Adipocyte (in vitro differentiated cells): Measurements from ENCODE around the gene GNAL.
"Not testable (repeated sequence)": the region's sequence is repeated elsewhere in the genome, so short reads cannot be mapped to it uniquely, and the experiment has no call there.

Experiments
- DNase-seq: peaks from one replicate; pipeline ENCODE4 v3.0.0-alpha.2; 2015; ENCODE audit warnings: low read depth
- H3K27me3 ChIP-seq: replicated peaks from 2 replicates; pipeline ENCODE4 v1.7.0; 2013; ENCODE audit warnings: mild to moderate bottlenecking, low read length, moderate library complexity; ENCODE audit not compliant: control insufficient read depth, insufficient read depth
- H3K36me3 ChIP-seq: 2 replicates; pipeline ENCODE4 v1.7.0; 2013; ENCODE audit warnings: low read length, mild to moderate bottlenecking, moderate library complexity; ENCODE audit not compliant: control insufficient read depth, insufficient read depth, severe bottlenecking
- H3K4me1 ChIP-seq: 2 replicates; pipeline ENCODE4 v1.7.0; 2013; ENCODE audit warnings: mild to moderate bottlenecking, low read length, moderate library complexity; ENCODE audit not compliant: control insufficient read depth, insufficient read depth
- H3K4me3 ChIP-seq: 2 replicates; pipeline ENCODE4 v1.7.0; 2013; ENCODE audit warnings: mild to moderate bottlenecking, low read length, moderate library complexity
- H3K9ac ChIP-seq: 2 replicates; pipeline ENCODE4 v1.7.0; 2013; ENCODE audit warnings: mild to moderate bottlenecking, low read length, moderate library complexity
- H3K9me3 ChIP-seq: 2 replicates; pipeline ENCODE4 v1.7.0; 2013; ENCODE audit warnings: mild to moderate bottlenecking, low read length, moderate library complexity; ENCODE audit not compliant: control insufficient read depth

Gene GNAL

DNA sequence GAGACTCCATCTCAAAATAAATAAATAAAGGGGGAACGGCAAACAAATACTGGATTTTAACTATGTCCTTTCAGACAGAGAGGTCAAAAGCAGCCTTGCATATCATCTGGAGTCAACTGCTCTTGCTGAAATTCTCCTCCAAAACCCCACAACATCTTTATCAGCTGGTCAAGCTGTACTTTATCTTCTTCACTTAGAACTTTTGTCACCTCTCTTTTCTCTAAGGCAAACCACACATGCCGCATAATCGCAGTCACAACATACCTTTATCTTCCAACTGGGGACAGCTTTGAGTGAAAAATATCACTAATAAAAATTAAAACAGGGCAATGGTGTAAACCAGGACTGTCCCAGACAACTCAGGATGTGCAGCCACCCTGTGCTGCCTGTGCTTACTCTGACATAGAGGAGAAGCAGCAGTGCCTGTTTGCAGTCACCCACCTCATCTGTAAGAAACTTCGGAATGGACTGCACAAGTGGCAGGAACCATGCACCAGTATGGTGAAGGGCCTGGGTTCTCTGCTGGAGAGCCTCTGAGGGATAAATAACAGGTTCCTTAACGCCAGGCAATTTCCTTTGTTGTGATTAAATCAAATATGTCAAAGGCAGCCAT is 212.9 kb downstream of the GNAL start:
- H3K9ac ChIP-seq = no peak overlapping the region
- H3K4me3 ChIP-seq = no peak overlapping the region
- no peak for DNase-seq
- peaks cover 1% of the 10 kb centered on the region for H3K4me1 ChIP-seq
- no peaks in the 10 kb centered on the region for H3K9me3 ChIP-seq
- H3K36me3 ChIP-seq = peaks cover 41% of the 10 kb centered on the region
- no peaks in the 10 kb centered on the region for H3K27me3 ChIP-seq

DNA sequence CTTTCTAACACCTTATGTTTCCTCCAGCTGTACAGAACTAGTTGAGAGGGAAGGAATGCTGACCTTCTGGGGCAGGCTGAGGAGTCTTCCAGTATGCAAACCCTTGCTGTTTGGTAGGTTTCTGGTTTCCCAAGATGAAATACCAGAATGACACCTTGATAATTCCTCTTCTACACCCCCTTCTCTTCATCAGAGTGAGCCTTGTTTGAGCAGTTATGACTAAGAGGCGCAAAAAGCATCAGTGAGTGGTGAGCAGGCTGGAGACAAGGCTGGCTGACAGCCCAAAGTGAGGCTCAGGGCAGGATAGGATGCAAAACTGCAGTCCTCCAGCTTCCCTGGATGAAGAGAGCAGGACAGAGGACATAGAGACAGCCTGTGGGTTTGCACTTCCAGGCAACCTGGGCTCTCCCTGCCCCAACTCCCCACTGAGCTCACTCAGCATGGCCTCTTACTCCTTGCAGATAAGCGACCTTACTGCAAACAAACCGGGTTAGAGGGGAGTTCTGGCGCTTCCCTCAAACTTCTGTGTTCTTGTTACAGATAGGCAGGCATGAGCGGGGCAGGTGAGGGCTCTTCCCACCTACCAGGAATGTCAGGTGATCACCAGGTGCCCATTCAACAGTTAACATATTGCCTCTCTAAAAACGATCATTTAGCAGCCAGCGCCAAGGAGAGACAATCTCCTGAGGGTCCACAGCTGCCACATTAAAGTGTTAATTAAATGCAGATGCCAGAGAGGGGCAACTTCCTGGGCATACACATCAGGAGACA is 213.6 kb downstream of the GNAL start:
- no peak overlapping the region for H3K4me3 ChIP-seq
- H3K27me3 ChIP-seq = no peaks in the 10 kb centered on the region
- no peak overlapping the region for H3K9ac ChIP-seq
- H3K36me3 ChIP-seq = peaks cover 35% of the 10 kb centered on the region
- no peaks in the 10 kb centered on the region for H3K9me3 ChIP-seq
- DNase-seq = no peak
- H3K4me1 ChIP-seq = peaks cover 8% of the 10 kb centered on the region

DNA sequence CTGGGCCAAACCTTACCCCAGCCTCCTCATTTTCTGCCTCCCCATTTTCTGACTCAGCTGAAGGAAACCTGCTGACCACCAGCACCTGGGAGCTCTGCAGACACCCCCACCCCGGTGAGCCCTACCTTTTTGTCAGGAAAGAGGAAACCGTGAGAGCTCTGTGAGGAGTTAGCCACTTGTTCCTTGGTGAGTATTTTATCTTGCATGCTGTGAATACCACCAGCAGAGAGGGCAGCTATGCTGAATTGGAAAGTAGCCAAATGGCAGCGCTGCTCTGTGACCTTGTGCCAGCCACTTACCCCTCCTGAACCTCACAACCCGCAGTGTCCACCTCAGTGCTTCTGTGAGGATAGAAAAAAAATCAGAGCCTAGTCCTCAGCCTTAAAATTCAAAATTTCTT is 216.5 kb downstream of the GNAL start:
- Histone ChIP-seq H3K9ac (no peak overlapping the region), H3K4me1 (peaks cover 17% of the 10 kb centered on the region), H3K4me3 (no peak overlapping the region), H3K27me3 (no peaks in the 10 kb centered on the region), H3K9me3 (no peaks in the 10 kb centered on the region), H3K36me3 (peaks cover 29% of the 10 kb centered on the region)
- no peak for DNase-seq

DNA sequence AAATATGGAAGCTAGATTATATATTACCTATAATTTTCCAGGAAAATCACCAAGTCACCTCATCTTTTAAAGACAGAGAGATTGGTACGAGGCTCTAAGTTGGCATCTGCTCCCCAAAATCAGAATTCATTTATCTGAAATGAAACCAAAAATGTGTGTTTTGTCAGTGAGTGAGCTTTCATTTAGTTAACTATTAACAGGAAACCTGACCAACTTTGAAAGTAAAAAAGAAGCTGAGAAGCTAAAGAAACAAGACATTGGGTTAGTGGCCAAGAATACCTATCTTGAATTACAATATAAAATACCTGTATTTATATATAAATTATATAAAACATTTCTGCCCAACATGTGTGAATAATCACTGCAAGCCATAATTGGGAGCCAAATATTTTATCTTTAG is 217.1 kb downstream of the GNAL start:
- no peaks in the 10 kb centered on the region for H3K9me3 ChIP-seq
- peaks cover 17% of the 10 kb centered on the region for H3K4me1 ChIP-seq
- H3K4me3 ChIP-seq = no peak overlapping the region
- no peaks in the 10 kb centered on the region for H3K27me3 ChIP-seq
- no peak overlapping the region for H3K9ac ChIP-seq
- DNase-seq = no peak
- H3K36me3 ChIP-seq = peaks cover 29% of the 10 kb centered on the region

DNA sequence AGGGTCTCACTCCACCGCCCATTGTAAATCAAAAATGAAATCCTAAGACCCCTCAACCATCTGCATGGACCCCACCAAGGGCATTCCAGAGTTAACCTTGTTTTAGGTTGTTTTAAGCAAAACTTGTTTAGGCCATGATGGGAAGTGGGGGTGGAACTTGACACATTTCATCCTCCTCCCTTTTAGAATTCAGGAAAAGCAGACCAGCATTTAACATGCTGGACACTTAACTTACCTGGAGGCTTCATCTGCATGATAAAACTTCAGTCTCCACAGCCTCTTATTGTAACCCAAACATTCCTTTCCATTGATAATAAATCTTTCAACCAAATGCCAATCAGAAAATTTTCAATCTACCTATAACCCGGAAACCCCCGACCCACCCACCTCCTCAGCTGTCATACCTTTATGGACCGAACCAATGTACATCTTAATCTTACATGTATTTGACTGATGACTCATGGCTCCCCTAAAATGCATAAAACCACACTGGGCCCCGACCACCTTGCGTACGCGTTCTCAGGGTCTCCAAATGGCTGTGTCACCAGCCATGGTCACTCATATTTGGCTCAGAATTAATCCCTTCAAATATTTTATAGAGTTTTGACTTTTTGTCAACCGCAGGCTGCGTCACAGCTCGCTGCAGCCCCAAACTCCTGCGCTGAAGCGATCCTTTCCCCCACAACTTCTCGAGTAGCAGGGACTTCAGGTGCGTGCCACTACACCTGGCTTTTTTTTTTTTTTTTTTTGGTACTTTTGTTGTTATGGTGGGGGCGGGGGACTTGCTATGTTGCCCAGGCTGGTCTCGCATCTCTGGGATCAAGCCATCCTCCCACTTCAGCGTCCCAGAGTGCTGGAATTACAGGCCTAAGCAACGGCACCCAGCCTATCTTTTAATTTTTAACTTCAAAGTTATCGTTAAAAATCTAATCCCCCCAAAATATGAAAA is 218.1 kb downstream of the GNAL start:
- peaks cover 17% of the 10 kb centered on the region for H3K4me1 ChIP-seq
- peak overlapping the region; percentile 99 for H3K9ac ChIP-seq
- H3K4me3 ChIP-seq = peak overlapping the region; percentile 98
- no peak for DNase-seq
- H3K27me3 ChIP-seq = no peaks in the 10 kb centered on the region
- no peaks in the 10 kb centered on the region for H3K9me3 ChIP-seq
- H3K36me3 ChIP-seq = peaks cover 22% of the 10 kb centered on the region

DNA sequence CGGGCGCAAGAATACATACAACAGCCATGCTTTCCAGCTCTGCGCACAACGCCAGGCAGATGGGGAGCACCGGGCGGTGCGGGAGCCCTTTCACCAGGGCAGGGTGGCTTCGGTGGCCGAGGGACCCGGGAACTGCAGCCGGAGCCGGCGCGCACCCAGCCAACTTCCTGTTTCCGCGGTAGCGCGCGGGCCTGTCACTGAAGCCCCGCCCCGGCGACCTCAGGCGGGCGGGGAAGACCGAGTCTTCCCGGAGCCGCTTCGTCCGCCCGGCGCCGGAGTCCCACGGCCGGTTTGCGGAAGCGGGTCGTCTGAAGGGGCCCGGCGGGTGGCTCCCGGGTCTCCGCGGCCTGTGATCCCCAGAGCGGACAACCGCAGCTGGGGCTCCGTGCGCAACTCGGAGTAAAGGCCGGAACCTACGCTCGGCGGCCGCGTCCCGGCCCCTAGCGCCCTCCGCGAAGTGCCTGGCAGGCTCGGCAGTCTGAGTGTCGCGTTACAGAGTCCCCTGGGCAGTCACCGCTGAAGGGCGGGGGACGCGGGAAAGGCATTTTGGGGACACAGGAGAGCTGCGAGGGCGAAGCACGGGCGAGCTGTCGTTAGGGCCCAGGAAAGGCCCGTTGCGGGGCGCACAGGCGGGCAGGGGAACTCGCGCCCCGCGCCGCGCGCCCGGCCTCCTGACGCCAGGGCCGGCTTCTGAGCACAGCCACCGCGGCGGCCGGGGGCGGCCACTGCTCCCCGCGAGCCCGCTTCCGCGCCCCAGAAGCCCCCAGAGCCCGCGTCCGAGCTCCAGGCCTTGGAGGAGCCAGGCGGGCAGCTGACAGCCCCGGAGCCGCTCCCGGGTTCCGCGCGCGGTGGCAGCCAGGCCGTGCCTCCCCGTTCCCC is 219.4 kb downstream of the GNAL start, which contains the start of gene MPPE1:
Gene MPPE1, minus strand, starts transcription at position 136 of the 879 bp plus-strand sequence. CDS start 11,053 bp downstream, outside the sequence.
- peak within 1 kb of the TSS; percentile 98 for H3K4me3 ChIP-seq

DNA sequence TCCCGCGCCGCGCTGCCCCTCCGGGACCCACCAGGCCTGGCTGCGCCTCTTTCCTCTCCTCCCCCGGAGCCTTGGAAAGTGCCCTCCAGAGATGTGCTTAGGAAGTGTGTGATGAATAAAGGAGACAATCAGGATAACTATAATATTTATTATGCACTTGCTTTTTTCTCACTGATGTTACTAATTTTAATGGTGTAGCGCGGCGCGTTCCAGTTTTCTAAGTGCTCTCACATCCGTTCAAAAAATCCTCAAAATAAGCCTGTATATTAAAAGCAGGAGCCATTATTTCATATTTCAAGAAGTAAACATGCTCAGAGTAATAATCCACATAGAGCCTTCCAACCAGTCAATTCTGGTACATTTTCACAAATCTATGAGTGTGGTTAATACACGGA is 220.0 kb downstream of the GNAL start:
- DNase-seq = no peak
- peaks cover 6% of the 10 kb centered on the region for H3K36me3 ChIP-seq
- H3K4me3 ChIP-seq = peak overlapping the region; percentile 98
- H3K9me3 ChIP-seq = no peaks in the 10 kb centered on the region
- peaks cover 17% of the 10 kb centered on the region for H3K4me1 ChIP-seq
- peak overlapping the region; percentile 99 for H3K9ac ChIP-seq
- no peaks in the 10 kb centered on the region for H3K27me3 ChIP-seq

More for the DNA sequence above, 219.4 kb downstream of the GNAL start, which contains the start of gene MPPE1:
- Histone ChIP-seq H3K27me3 (no peaks in the 10 kb centered on the region), H3K36me3 (peaks cover 10% of the 10 kb centered on the region), H3K9ac (peak within 1 kb of the TSS; percentile 99), H3K9me3 (no peaks in the 10 kb centered on the region), H3K4me1 (peaks cover 17% of the 10 kb centered on the region)
- peak; percentile 96 for DNase-seq

DNA sequence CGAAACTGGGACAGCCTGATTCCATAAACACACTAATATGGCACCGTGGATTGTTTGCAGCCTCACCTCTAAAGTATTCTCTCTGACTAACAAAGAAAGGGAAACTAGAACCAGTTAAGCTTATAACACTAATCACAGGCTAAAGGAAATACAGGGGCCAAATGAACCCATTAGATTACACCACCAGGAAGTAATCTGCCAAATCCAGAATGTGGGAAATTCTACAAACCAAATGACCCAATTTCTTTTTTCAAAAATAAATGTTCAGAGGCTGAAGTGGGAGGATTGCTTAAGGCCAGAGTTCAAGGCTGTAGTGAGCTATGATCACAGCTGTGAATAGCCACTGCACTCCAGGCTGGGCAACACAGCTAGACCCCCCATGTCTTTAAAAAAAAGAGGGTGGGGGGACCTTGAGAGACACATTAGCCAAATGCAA is 220.5 kb downstream of the GNAL start:
- peaks cover 6% of the 10 kb centered on the region for H3K36me3 ChIP-seq
- no peaks in the 10 kb centered on the region for H3K9me3 ChIP-seq
- H3K27me3 ChIP-seq = no peaks in the 10 kb centered on the region
- peak overlapping the region; percentile 98 for H3K4me3 ChIP-seq
- DNase-seq = peak; percentile 42
- H3K4me1 ChIP-seq = peaks cover 17% of the 10 kb centered on the region
- peak overlapping the region; percentile 99 for H3K9ac ChIP-seq

DNA sequence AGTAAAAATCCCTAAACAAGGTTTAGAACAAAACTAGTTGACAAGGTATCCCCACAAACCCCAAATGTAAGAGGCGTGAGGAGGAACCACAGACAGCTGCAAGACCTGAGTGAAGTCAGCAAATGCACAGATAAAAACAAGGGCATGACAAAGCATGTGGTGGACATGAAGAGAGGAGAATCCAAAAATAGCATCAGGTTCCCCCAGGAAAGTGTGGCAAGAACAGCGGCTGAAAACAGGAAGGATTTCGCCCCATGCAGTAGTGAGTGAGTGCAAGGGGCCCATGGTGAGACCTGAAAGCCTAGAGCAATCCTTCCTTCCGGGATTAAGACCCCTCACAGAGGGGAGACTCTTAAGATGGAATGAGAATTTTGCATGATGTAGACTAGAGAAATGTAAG is 227.8 kb downstream of the GNAL start:
- not testable (repeated sequence) for H3K4me3 ChIP-seq, H3K36me3 ChIP-seq, H3K27me3 ChIP-seq, H3K9ac ChIP-seq, DNase-seq, H3K4me1 ChIP-seq, H3K9me3 ChIP-seq

DNA sequence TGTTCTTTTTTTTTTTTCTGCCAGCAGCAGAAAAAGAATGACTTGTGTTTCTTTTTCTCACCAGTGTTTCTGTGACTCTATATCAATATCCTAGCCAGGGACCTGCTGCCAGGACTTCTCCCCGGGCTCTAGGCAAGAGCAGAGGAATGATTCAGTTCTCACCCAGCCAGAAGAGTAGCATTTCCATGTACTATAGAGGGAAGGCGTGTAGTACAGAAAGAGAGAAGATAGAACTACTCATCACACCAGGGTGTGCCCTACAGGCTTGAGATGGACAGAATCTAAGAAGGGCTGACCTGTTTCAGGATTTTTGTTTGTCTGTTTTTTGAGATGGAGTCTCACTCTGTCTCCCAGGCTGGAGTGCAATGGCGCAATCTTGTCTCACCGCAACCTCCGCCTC is 230.5 kb downstream of the GNAL start:
- not testable (repeated sequence) for H3K36me3 ChIP-seq, H3K4me3 ChIP-seq, H3K9ac ChIP-seq, H3K4me1 ChIP-seq, H3K27me3 ChIP-seq, DNase-seq, H3K9me3 ChIP-seq
